NCI-H187 treated with DMSO at 0.1 percent for 48 hours (cell line): ENCODE measurements around the gene PTPRU.
"Not testable (repeated sequence)": the region's sequence is repeated elsewhere in the genome, so short reads cannot be mapped to it uniquely, and the experiment has no call there.

Source experiments
- DNase-seq: peaks from one replicate; lab custom pipeline; 2025; lab: John Stamatoyannopoulos, UW

The PTPRU gene

DNA sequence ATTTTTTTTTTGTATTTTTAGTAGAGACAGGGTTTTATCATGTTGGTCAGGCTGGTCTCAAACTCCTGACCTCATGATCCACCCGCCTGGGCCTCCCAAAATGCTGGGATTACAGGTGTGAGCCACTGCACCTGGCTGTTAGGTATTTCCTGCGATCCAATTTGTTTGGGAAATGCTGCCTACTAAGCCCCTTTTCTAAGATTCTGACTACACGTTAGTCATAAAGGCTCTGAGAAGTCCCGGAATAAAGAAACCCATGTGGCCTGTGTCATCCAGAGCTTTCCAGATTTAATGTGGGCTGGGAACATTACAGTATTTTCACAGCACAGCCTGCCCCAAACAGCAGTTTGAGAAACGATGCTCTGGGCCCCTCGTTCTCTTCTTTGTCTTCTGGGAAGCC, 14.1 kb upstream of the PTPRU start:
- DNase-seq = not testable (repeated sequence)

DNA sequence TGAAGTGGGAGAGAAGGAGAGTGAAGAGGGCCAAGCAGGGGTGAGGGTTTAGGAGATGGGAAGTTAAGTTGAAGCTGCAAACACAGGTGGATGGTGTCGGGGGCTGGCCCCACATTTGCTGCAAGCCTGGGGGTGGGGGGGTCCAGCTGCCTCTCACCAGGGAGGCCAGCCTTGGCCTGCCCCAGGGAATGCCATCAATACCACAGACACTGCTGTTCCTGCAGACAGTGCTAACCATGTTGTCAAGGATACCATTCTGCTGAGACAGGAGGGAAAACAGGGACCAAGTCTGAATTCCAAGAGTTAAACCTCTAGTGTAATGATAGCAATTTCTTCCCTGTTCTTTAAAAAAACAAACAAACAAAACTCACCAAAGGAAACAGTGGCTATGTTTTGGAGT, 13.6 kb upstream of the PTPRU start:
- no peak for DNase-seq

DNA sequence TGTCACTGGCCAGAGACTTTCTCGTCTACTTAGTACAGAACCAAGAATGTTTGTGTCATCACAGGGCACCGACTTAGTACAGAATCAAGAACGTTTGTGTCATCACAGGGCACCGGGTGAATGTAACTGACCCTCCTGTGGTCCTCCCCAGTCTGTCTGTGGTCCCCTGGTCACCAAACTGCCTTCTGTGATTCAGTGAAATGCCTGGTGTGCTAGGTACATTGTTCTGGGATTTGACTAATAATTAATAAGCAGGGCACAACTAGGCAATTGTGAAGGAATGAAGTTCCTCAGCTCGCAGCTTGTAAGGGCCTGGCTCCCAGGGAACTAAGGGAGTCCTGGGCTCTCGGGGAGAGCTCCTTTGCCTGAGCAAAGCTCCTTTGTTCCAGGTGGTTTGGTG, 12.8 kb upstream of the PTPRU start:
- DNase-seq = no peak

DNA sequence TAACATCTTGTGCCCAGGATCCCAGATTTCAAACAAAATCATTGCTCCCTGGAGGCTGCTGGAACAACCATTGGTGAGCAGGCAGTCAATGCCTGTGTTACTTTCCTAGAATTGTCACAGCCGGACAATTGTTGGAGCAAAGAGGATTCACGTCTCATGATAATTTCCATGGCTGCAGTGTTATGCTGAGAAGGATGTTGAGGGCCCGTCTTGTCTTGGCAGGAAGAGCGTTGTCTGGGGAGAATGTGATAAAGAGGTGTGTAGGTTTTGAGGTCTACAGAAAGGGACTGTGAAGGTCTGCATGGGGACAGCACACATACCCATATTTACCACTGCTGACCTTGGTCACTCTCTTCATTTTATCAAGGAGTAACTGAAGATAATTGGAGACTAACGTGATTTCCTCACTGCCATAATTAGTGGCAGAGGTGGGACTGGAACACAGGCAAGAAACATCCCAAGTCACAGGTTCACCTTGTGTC, 11.9 kb upstream of the PTPRU start:
- DNase-seq = no peak

DNA sequence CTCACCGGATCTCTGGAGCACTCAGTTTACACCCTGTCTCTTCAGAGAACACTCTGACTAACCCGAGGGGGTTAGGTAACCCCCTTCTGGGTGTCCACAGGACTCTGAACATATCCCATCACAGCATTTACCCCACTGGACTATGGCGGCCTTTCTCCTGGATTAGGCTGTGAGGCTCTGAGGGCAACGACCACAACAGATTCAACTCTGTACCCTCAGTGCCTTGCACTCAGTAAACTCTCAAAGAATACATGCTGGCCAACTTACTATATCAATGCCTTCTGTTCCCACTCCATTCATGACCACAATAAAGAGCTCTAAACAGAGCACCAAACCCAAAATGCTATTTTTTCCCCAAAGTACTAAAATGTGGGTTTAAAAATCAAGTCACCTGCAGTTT, 11.0 kb upstream of the PTPRU start:
- no peak for DNase-seq

DNA sequence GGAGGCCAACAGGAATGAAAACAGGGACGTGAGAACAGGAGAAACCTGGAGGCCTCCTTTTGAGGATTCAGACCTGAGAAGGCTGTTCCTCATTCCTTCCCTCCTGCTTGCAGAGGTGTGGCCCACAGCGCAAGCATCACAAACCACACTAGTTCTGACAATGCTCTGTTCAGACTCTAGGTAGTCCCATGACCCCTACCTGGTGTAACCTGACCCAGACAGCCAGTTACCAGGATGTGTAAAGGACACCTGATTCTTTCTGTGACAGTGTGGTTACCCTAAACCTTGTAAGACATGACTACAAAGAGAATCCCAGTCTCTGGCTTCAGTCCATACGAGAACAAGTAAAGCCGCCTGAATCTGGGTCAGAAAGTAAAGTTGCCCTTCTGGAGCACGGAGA, 8.8 kb upstream of the PTPRU start:
- no peak for DNase-seq

DNA sequence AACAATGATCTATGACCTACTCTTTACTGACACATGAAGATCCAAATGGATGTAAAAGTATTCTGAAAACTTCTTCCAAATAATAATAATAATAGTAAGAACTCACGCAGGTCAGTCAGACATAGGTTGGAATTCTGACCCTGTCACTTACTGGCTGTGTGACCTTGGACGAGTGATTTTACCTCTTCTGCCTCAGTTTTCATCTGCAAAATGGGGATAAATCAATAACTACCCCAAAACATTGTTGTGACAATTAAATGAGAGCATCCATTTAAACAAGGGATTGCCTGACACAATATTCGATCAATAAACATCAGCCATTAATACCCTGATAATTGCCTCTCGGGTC, 6.1 kb upstream of the PTPRU start:
- no peak for DNase-seq

DNA sequence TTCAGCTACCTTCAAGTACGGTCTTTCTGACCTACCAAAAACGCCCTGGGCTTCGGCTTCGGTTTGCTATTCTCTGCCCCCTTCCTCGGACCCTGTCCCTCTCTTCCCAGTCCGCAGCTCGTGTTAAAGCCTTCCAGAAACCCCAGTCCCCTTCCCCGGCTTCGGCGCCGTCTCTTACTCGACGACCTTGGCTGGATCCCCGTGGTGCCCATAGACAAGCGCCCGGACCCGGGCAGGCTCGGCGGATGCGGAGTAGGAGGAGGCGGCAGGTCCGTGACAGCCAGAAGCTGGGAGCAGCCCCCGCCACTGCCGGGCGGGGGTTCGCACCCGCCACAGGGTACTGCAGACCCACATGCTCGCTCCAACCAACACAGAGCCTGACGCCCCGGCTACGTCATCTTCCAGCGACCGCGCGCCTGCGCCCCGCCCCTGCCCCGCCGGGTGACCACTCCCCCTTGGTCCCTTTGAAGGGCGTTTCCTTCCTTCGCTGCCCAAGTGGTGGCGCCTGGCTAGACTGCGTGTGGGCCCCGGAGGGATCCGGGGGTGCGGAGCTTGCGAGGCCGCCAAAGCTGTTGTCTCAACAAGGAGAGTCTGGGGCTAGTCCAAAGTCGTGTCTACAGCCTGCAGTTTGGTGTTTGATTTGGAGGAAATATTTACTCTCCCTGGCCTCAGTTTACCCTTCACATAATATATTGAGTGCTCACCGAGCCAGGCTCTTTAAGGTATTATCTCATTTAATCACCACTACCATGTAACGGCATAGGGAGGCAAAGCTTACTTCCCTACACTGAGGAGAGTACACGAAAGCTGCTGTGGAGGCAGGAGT, 5.6 kb upstream of the PTPRU start, which contains the start of gene MECR:
MECR (minus strand) TSS at position 382 of the 826 bp plus-strand sequence; CDS start at position 354, 28 bp downstream.
- no peak for DNase-seq

DNA sequence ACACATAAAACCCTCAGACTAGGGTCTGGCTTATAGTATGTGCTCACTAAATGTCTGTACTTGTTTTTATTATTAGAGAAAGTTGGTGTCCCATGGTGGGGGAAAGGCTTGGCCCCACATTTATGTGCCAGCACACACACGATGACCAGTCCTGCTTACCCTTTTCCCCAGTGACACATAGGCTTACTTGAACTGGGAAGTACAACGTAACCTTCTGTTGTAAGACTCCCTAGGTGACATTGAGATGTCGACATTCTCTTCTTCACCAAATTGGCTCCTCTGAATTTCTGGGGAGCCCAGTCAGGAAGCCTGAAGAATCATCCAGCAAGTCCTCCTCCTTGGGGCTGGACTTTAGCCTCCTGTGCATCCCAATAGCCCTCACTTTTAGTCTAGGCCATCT, 3.9 kb upstream of the PTPRU start:
- DNase-seq = no peak

DNA sequence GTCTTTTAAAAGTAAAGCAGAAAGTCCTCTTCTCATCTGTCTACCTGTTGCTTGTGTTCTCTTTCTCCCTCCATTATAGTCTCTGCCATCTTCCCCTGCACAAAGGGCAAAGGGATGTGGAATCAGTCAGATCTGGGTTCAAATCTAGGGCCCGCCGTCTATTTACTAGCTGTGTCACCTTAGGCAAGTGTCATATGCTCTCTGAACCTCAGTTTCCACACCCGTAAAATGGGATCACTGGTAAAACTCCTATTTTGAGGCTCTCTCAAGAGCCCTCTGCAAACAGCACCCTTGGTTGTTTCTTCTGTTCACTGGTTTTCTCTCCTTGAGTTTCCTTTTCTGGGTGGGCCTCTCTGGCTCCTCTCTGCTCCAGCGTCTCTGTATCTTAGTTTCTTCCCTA, 2.6 kb upstream of the PTPRU start:
- no peak for DNase-seq

DNA sequence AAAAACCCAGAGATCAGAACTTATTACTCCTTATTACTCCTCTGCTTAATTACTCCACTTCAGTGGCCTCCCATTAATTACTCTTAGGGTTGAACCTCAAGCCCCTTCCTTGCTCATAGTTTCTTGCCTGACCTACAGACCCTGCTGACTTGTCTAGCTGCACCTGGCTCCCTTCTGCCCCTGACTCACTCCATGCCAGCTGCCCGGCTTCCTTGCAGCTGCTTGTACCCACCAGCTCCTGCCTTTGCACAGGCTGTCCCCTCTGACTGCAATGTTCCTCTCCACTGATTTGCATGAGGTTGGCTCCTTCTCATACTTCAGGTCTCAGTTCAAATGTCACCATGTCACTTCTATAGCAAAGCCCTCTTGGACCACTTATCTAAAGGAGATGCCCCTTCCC, 1.9 kb upstream of the PTPRU start:
- DNase-seq = no peak

DNA sequence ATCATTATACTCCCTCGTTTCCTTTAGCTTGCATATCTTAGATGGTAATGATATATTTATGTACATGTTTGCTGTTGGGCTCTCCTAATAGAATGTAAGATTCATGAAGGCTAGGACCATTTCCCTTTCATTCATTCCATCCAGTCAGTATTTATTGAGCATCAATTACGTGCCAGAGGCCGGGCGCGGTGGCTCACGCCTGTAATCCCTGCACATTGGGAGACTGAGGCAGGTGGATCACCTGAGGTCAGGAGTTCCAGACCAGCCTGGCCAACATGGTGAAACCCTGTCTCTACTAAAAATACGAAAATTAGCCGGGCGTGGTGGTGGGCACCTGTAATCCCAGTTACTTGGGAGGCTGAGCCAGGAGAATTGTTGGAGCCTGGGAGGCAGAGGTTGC, 1.4 kb upstream of the PTPRU start:
- not testable (repeated sequence) for DNase-seq

DNA sequence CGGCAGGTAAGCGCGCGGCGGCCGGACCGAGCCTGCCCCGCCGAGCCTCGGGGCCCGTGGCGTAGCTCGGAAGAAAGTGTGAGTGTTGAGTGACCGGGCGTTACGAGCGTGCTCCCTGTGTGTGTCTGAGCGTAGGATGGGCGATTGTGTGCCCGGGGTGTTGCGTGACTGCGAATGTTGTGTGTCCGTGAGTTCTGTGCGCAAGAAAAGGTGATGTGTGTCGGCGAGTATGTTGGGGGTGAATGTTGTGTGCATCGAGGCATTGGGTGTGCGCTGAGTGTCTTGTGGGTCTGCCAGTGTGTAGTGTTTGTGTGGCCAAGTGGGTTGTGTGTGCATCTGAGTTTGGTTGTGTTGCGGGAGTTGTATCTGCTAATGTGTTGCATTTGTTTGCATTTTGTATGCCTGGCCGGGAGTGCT, 398 bp downstream of the PTPRU start:
- no peak for DNase-seq

DNA sequence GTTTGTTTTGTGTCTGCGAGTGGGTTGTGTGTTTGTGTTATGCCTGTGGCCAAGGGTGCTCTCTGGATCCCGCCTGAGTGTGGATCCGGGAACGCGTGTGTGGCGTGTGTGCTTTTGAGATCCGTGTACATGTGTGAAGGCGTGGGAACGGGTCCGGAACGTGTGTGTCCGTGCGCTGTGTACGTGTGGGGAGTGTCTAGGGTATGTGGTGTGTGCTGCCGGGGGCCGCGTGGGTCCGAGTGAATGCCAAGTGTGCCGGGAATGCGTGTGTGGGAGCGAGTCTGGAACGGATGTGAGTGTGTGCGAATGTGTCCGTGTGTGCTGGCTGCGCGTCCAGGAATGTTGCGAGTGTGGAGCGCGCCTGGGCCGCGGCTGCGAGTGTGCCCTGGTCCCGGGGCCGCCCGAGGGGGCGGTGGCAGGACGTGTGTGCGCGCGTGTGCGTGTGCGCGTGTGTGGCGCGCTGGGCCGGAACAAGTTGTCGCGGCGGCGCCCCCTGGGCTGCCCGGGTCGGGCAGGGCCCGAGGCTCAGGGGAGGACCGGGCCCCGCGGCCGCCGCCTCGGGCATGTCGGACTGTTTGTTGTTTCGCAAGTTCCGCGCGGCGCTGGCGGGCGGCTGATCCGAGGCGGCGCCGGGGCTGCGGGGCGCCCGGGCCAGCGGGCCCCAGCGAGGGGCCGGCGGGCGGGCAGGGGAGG, 953 bp downstream of the PTPRU start:
- DNase-seq = no peak

DNA sequence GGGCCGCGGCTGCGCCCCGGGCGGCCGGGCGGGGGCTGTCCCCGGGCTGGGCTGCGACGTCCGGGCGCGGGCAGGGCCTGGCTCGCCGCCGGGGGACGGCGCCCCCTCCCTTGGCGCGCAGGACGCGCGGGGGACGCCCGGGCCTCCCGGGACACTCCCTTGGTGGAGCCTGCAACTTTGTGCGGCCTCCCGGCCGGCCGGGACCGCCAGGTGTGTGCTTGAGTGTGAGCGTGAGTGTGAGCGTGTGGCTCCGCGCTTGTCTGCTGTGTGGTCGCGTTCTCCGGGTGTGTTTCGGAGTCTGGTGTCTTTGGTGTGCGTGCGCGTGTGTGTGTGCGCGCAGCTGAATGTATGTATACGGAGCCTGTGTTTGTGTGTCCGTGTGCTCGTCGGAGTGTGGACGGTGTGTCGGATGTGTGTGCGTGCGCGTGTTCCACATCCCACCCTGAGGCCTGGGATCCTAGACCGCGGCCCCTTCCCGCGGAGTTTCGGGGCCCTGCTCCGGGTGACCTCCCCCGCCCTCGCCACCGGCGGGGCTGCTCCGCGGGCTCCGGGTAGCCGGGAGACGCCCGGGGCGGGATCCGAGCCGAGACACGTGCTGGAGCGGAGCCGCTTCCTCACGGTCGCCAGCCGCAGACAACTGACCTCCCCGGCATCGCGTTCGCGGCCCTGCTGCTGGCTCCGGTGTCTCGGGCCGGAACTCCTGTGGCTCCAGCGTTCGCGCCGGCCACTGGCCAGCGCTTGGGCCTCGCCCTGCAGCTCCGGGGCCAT, 1.7 kb downstream of the PTPRU start:
- no peak for DNase-seq

DNA sequence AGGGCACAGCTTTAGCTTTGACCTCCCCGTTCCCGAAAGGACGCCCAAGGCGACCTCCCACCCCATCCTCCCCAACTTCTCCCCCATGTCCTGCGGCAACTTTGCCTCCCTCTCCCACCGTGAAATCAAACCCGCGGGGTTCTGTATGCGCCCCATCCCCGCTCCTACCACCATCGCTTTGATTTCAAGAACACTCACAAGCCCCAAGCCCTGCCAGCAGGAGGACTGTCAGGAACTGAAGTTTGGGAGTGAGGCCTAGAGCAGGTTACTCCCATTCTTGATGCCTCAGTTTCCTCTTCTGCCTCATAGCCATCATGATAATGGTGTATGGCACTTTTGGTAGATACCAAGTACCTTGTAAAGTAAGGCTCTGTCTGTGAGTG, 2.3 kb downstream of the PTPRU start:
- no peak for DNase-seq

DNA sequence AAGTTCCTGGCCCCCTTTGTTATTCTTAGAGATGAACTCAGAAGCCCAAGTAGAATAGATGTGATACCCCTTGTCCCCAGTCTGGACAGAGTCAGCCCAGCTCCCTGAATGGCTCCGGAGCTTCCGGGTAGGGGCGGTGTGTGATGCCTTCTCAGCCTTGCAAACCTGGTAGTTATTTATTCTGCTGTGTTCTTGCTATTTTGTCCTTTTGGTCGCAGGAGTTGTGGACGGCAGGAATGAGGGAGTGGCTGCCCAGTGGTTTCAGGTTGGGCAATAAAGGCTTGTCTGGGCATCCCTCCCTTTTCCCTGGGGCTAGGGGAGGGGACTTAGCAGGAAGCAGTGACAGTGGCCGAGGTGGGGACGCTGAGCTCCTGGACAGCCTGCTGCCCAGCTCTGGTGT, 2.8 kb downstream of the PTPRU start:
- no peak for DNase-seq

DNA sequence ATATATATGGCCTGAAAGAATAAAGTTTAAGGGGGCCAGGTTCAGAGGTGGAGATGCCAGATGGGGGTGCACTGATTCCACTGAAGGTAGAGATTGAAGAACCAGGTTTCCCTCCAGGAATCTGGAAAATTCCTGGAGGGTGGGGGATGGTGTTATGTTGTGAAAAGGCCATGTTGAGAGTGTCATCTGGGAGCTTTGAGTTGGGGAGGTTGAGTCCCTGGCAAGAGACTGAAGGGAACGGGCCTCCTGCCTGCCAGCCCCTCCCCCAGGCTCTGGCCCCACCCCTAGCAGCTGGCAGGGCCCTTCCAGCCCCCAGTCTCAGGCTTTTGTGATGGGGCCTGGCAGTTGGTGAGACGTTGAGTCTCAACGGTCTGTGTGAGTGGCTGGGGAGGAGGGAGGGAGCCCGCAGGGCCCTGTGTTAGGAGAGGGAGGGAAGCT, 4.1 kb downstream of the PTPRU start:
- no peak for DNase-seq

DNA sequence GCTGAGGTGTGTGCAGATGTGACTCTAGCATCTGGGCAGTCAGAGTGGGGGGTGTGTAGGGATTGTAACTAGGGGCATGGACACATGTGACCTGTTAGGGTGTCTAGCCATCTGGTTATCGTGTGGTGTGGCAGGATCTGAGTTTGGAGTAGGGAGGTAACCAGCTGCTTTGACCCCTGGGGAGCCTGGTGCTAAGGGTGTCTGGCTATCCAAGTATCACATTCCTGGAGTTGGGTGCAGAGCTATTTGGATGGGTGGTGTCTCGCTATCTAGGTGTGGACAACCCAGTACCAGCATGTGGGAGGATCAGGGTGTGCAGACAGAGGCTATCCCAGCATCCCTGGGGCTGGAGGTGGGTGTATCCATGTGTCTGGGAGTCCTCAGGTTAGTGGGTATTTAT, 4.7 kb downstream of the PTPRU start:
- DNase-seq = no peak

DNA sequence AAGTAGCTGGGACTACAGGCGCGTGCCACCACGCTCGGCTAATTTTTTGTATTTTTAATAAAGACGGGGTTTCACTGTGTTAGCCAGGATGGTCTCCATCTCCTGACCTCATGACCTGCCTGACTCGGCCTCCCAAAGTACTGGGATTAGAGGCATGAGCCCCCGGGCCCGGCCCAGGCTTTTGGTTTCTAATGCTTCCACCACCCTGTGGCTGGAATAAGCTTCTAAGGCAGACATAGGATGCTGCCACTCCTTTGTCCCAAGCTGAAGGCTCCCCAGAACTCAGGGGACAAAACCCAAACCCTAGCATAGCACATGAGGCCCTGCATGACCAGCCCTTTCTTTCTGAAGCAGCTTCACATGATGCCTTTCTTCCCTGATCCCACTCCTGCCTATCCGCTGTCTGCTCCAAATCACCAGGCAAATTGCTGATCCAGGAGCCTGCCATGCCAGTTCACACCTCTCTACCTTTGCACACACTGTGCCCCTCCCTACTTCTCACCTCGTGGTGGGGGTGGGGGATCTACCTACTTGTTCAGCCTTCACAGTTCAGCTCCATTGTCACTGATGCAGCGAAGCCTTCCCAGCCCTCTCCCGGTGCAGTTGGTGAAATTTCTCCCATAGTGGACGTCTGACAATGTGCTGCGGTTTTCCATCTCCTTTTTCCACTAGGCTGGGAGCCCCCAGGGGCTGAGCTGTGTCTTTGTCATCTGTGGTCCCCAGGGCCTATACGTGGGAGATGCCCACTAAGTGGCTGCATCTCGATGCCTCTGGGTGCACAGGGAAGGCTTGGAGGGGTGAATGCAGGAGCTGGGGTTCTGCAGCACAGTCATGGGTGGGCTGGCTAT, 6.9 kb downstream of the PTPRU start:
- DNase-seq = no peak

DNA sequence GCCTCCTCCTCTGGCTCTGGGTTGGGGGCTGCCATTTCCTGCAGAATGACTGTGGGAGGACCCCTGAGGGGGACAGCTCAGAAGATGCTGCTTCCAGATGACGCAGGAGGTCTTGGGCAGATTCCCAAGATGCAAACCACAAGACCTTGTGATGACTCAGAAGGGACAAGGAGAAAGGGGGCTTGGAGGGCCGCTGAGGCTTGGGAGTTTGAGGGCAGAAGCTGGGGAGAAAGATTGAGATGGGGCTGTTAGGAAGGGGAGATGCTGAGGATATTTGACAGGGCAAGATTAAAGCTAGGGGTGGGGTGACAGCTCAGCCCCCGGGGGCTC, 7.5 kb downstream of the PTPRU start:
- DNase-seq = no peak

DNA sequence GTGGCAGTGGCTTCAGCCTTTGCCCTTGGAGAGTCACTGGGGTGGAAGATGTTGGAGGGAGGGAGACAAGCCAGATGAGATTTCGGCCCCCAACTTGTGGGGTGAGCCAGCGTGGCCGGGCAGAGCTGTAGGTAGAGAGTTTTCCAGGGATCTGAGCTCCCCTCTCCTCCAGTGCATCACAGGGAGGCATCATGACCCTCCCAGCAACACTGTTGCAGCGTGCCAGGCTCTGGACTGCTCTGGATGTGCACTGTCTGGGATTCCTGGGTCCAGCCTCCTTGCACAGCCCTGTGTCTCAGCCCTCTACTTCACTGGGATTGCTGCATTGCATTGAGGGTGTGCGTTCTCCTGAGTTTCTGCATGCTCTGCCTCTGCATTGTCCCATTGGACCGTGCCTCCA, 8.9 kb downstream of the PTPRU start:
- DNase-seq = no peak
